Liver (tissue), 5 donors: Measurements from ENCODE around the gene MTRF1L. TPM values are rescaled to one million over a fixed set of nuclear protein-coding genes. Genes with fewer than 3 reads are reported as not detected.

ENCODE experiments used
- polyA plus RNA-seq, 2 donors: library from polyadenylated mRNA; stranded (reverse) in 1 of 2; unstranded in 1 of 2; fragments of 200-250 nt in 1 of 2; fragments of >200 nt in 1 of 2; fragmentation: Nextera tagmentation in 1 of 2; extraction: Ambion mirVana in 1 of 2; gene quantifications; one replicate each; pipeline versions ENCODE4 v1.2.1 to v1.2.3, GENCODE V29; 2013 to 2015
- small RNA-seq: library from RNA; depleted of rRNA; stranded (forward); fragments of <200 nt; gene quantifications from one replicate; pipeline ENCODE3, GENCODE V24; 2014
- total RNA-seq, 2 donors: library from RNA; depleted of rRNA; stranded (reverse); fragments of >200 nt; gene quantifications; one replicate each; pipeline ENCODE4 v1.2.3, GENCODE V29; 2014
- donor health status: healthy.
- donor health status: healthy.
- donor health status: healthy.

The MTRF1L gene
- total and polyA plus RNA-seq, 4 donors, result 6.1 to 11.1 (median 8.4) TPM

Small RNAs within 50 kb of the gene (small RNA-seq; reads per million reads assigned to genes)
- gene AL080276.1, result not detected

Other genes with a start within 250 kb of the MTRF1L start
- 10 to 100 TPM in 1 of 2 donors, 1 to 10 TPM in 1; 1.8 to 32.1 TPM for gene FBXO5, start 19.7 kb downstream of the MTRF1L start, total RNA-seq
- gene FBXO5, start 19.7 kb downstream of the MTRF1L start, polyA plus RNA-seq, result 1 to 10 TPM; 1.5 to 1.9 TPM
- under 1 TPM; under 0.01 to 0.09 TPM for gene RGS17, start 128.6 kb upstream of the MTRF1L start, total RNA-seq
- gene RGS17, start 128.6 kb upstream of the MTRF1L start, polyA plus RNA-seq, result under 1 TPM; 0.01 to 0.06 TPM